Stimulated activated CD4-positive, alpha-beta T cell treated with anti-CD3 and anti-CD28 coated beads, Interleukin-15, amount 100 ng/mL, for 1 hour (primary cell): ENCODE results near the gene MBP.

Experiments used
- DNase-seq, 2 donors: peaks; one replicate each; pipeline ENCODE4 v3.0.0-alpha.2; 2020; ENCODE audit warnings: low read depth in 1 of 2, low spot score in 1 of 2

MBP gene

GRCh38 chr18:77052297-77052982, 80.1 kb downstream of the MBP start:
- DNase-seq, result no peak

DNA sequence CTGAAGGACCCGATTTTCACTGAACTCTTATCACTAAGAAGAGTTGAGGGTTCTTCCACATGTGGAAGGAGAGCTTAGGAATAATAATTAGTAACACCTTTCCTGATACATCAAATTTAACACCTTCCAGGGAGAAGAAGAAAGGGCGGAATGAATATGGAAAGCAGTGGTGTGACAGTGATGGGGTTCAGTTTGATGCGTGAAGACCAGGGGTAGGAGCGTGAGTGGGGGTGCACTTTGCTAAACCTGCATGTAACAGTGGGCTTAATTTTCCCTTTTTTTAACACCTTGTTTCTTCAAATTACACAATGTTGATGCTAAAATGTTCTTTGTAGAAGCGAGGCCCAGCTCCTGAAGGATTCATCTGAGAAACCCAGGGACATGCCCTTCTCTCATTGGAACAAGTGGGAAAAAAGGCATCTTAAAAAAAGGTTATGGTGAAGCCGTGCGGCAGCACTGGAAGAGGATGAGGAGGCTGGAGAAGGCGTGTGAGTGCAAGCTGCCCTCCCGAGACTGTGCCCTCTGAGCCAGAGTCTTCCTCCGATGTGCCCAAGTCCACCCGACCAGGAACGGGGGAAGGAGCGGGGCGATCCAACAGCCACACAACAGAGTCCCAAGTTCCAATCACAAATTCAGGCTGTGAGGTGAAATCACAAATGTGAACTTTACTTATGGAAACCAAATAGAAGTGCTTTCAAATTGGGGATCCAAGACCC, 80.8 kb downstream of the MBP start:
- DNase-seq, result no peak

DNA sequence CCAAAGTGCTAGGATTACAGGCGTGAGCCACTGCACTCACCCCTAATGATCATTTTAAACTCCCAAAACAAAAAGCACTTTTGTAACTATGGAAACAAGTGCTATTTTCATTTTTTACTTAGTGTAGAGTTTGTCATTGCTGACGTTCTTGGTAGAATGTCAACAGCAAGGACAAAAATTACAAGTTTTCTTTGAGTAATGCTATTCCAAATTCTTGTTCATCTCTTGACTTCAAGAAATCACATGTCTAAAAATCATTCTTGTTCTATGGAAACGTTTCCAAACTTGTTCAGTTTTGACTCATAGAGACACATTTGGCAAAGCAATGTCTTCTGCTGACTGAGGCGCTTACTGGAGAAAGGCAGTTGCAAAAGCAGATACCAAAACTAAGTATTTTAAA, 82.6 kb downstream of the MBP start:
- DNase-seq, result no peak

DNA sequence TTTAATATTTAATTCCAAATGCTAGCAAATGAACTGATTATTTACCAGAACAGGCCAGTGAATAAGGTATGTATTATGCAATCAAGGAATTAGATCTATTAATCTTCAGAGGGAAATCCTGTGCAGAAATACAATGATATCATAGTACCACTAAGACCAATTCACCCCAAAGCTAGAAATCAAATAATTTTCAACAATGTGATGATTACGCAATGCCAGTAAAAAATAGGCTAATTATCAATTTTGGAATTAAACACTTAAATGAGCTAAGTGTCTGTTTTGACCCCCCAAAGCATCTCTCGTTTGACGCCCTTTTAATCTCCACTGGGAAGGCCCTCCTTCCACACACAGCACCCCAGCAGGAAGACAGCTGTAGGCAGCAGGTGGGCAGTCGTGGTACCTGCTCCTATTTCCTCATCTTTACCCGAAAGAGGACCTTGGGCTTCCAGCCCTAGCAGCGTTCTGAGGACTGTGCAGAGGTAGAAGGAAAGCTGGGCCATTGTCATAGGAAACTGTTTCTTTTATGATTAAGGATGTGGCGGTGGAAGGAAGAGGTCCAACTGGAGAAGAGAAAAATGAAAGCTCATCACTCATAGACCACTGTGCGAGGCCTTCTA, 84.7 kb downstream of the MBP start:
- DNase-seq, result no peak

DNA sequence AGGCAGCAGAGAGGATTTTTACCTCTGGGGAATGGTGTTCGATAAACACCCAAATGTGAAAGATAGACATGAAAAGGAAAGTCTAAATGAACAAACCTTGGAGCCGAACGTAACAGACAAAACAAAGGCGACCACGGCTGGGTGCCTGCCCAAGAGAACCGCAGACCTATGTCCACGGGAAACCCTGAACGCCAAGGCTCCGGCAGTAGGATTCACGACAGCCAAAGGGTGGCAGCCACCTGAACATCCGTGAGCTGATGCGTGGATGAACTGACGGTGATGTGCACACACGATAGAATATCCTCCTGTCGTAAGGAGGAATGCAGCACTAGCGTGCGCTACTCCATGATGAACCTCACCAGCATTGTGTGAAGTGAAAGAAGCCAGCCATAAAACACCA, 85.6 kb downstream of the MBP start:
- no peak for DNase-seq

- DNase-seq, result no peak
Measured at GRCh38 chr18:77046409-77046808, 86.2 kb downstream of the MBP start.

DNA sequence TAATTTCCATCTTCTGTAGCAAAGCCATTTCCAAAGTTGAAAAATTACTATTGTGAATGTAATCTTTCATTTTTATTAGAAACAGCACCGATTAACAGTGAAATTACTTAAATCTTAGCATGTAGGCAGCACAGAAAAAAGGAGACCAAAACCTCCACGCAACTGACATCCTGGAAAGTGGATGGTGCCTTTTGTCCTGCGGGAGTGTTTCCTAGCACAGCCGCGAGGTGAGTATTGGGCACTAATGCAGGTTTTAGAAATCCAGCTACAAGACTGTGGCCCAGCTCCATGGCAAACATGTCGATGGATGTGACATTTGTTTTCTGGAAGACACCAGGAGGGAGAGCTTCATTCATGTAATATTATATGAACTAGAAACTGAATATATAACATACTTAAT, 86.9 kb downstream of the MBP start:
- DNase-seq, result no peak

GRCh38 chr18:77044866-77045664, 87.5 kb downstream of the MBP start:
- DNase-seq, result no peak

- DNase-seq, result no peak
Measured at GRCh38 chr18:77043541-77044280, 88.9 kb downstream of the MBP start.

DNA sequence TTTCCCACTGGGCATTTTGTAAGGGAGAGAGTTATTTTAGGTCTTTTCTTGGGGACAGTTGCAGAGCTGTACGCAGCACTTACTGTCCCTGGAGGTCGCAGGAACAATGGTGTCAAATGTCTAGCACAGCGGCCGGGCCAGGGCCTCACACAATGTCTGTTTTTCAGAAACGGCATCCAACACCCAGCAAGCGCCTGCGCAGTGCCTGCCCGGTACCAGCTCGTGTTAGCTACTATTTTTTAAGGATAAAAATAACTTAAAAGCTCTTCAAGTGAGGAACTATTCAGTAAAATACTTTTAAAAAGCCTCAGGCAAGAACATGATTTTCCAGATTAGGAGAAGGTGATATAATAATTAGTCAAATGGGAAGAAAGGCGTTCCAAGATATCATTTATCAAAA, 90.0 kb downstream of the MBP start:
- no peak for DNase-seq

DNA sequence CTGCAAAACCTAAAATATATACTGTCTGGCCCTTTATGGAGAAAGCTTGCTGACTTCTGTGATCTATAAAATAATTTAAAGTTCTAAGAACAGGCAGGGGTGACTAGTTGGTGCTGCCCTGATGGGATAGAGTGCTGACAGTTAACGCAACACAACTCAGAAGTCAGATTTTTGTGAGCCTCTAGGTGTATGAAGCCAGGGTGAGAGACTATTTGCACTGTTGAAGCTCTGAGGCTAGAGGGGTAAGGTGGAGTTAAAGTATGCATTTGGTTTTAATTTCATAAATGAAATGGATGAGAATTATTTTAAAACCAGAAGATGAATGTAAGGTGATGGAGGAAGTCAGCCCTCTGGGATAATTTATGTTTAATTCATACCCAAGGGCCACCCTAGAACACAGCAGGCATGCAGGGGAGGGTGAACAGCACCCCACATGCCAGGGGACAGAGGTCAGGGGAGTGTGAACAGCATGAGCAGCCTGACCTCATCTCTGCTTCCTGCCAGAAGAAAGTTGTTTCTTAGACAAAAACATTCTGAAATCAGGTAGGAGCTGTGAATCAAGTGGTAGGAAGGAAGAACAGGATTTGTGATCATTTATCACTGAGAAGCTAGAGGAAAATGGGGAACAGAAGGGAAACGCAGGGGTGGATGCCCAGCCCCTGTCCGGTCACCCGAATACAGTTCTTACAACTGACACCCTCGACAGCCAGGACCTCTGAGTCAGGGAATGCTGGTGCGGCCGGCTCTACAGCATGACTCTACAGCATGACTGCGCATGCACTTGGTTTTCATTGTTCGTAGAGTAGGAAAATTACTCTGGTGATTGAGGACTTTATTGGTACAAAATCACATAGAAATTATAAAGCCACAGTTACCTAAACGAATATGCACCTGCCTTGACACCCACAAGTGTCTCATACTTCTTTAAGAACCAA, 93.1 kb downstream of the MBP start:
- DNase-seq, result no peak

DNA sequence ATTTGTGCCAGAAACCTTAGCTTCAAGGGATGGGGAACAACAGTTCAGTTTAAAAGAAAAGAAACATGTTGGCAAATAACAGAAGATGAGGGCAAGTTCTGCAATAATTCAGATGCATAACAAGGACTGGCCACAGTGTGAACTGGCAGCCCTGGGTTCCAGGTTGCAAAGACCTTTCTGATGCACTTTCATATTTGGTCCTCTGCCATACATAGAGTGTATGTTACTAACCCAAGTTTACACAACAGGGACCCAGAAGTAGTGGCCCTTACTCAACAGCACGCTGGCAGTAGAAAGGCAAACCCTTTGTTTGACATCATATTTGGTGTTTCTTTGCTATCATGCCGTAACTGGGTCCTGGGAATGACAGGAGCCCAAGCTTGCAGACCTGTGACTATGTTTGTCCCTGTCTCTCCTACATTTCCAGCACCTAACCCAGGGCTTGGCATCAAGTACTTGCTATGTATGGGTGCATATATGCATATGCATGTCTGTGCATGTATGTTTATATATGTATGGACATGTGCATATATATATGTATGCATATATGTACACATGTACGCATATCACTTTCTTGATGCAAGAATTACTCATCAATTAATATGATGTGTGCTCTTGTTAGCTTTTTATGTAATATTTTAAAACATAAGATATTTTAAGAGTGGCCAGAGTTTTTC, 94.3 kb downstream of the MBP start:
- DNase-seq, result no peak

DNA sequence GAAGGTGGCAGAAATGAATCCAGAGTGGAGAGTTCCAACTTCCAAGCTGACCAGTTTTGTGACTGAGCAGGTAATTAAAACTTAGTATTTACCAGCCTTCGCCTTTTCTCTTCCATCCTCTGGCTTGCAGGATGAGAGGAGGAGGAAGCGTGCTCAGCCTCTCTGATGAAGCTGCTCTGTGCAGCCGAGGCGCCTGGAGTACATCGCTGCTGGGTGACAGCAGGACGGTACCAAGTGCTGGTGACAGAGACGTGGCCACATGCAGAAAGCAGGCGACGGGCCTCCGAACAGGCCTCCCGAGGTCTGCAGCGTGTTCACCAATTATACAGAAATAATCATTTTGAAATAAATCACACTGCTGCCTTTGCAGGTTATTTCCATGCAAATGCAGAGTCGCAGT, 95.0 kb downstream of the MBP start:
- no peak for DNase-seq

DNA sequence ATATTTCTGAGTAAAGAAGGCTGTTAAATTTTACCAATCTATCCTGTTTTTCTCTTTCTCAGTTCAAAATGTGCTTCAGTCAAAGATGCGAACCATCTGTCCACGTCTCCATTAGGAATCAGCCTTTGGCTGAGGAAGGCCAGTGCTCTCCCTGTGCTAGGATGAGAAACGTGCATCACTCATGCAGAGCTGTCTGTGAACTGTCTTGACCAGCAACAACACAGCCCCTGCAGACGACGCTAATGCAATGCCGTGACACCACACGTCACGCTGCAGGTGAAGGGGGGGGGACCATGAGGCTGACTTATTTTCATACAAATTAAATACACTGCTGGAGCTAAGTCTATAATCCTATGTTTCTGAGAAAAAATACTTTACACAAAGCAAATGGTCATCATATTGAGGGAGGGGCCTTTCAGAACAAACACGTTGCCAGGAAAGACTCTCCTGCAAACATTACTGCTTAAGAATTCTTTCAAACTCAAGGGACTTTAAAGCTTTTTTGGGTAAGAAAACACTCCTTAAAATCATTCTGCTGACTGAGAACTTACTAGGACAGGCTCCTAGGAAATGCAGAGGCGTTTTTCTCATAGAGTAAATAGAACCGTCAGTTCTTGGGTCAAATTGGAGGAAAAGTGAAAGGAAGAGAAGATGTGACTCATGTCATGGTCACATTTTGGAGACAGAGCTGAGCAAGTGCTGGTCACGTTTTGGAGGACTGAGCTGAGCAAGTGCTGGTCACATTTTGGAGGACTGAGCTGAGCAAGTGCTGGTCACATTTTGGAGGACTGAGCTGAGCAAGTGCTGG, 97.0 kb downstream of the MBP start:
- DNase-seq, result no peak

GRCh38 chr18:77033575-77033974, 99.0 kb downstream of the MBP start:
- DNase-seq, result no peak

- DNase-seq, result no peak
Measured at GRCh38 chr18:77032181-77032701, 100.3 kb downstream of the MBP start.

GRCh38 chr18:77031662-77032061, 100.9 kb downstream of the MBP start:
- no peak for DNase-seq

DNA sequence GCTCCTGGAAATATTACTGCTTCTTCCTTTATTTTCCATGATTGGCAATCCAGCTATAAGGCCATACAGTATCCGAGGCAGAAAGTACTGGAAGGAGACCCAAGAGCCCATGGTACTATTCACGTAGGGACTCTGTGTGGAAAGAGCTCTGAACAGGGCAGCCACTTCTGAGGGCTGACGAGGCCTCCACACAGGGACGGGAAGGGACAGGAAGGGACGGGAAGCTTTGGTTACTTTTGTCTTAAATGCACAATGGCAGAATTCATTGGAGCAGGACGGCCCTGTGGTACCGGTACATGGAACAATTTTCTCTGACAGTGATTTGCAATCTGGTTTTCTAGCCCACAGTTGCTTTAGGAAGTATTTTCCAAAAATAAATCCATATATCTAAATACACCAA, 102.4 kb downstream of the MBP start:
- DNase-seq, result no peak
